IPS-15b (cell line): ENCODE measurements around the gene MOGAT1.
"Not testable (repeated sequence)": the region's sequence is repeated elsewhere in the genome, so short reads cannot be mapped to it uniquely, and the experiment has no call there.

ENCODE experiments used
- H3K27me3 ChIP-seq: one replicate; pipeline ENCODE4 v1.6.1; 2013; ENCODE audit warnings: low read length; ENCODE audit not compliant: control insufficient read depth, insufficient read depth
- H3K36me3 ChIP-seq: one replicate; pipeline ENCODE4 v1.6.1; 2013; ENCODE audit warnings: low read length; ENCODE audit not compliant: control insufficient read depth, insufficient read depth
- H3K4me1 ChIP-seq: one replicate; pipeline ENCODE4 v1.6.1; 2013; ENCODE audit warnings: mild to moderate bottlenecking, low read length; ENCODE audit not compliant: control insufficient read depth, insufficient read depth
- H3K4me3 ChIP-seq: one replicate; pipeline ENCODE4 v1.5.1; 2013; ENCODE audit warnings: low read depth, low read length
- H3K9ac ChIP-seq: one replicate; pipeline ENCODE4 v1.6.1; 2013; ENCODE audit warnings: low read depth, mild to moderate bottlenecking, low read length
- H3K9me3 ChIP-seq: one replicate; pipeline ENCODE4 v1.6.1; 2013; ENCODE audit warnings: mild to moderate bottlenecking, low read length; ENCODE audit not compliant: control insufficient read depth, insufficient read depth

The MOGAT1 gene

GRCh38 chr2:222714361-222715241, 43.1 kb downstream of the MOGAT1 start:
- Histone ChIP-seq H3K4me1 (no peaks in the 10 kb centered on the region), H3K4me3 (no peak overlapping the region), H3K9me3 (no peaks in the 10 kb centered on the region), H3K9ac (no peak overlapping the region), H3K36me3 (no peaks in the 10 kb centered on the region), H3K27me3 (no peaks in the 10 kb centered on the region)

GRCh38 chr2:222715742-222716141, 44.3 kb downstream of the MOGAT1 start:
- Histone ChIP-seq H3K27me3 (no peaks in the 10 kb centered on the region), H3K9ac (no peak overlapping the region), H3K4me1 (no peaks in the 10 kb centered on the region), H3K9me3 (peaks cover 3% of the 10 kb centered on the region), H3K4me3 (no peak overlapping the region), H3K36me3 (no peaks in the 10 kb centered on the region)

- H3K4me3 ChIP-seq: not testable (repeated sequence)
Observed at GRCh38 chr2:222719787-222720186, 48.3 kb downstream of the MOGAT1 start.

GRCh38 chr2:222721597-222721996, 50.1 kb downstream of the MOGAT1 start:
- H3K4me1 ChIP-seq, H3K9me3 ChIP-seq, H3K4me3 ChIP-seq, H3K9ac ChIP-seq, H3K36me3 ChIP-seq, H3K27me3 ChIP-seq: not testable (repeated sequence)

More at GRCh38 chr2:222719787-222720186, 48.3 kb downstream of the MOGAT1 start:
- not testable (repeated sequence) for H3K27me3 ChIP-seq, H3K9ac ChIP-seq, H3K4me1 ChIP-seq, H3K9me3 ChIP-seq, H3K36me3 ChIP-seq

- no peak overlapping the region for H3K4me3 ChIP-seq
- no peak overlapping the region for H3K9ac ChIP-seq
- no peaks in the 10 kb centered on the region for H3K27me3 ChIP-seq
- H3K36me3 ChIP-seq: no peaks in the 10 kb centered on the region
- peaks cover 3% of the 10 kb centered on the region for H3K9me3 ChIP-seq
- no peaks in the 10 kb centered on the region for H3K4me1 ChIP-seq
Observed at GRCh38 chr2:222722327-222722946, 51.0 kb downstream of the MOGAT1 start.

GRCh38 chr2:222724208-222724607, 52.8 kb downstream of the MOGAT1 start:
- Histone ChIP-seq H3K4me1 (no peaks in the 10 kb centered on the region), H3K4me3 (no peak overlapping the region), H3K36me3 (no peaks in the 10 kb centered on the region), H3K9ac (no peak overlapping the region), H3K9me3 (peaks cover 3% of the 10 kb centered on the region), H3K27me3 (no peaks in the 10 kb centered on the region)

- no peak overlapping the region for H3K9ac ChIP-seq
- no peaks in the 10 kb centered on the region for H3K36me3 ChIP-seq
- H3K9me3 ChIP-seq: no peaks in the 10 kb centered on the region
- no peak overlapping the region for H3K4me3 ChIP-seq
- no peaks in the 10 kb centered on the region for H3K4me1 ChIP-seq
- no peaks in the 10 kb centered on the region for H3K27me3 ChIP-seq
Observed at GRCh38 chr2:222728621-222729020, 57.2 kb downstream of the MOGAT1 start.

- H3K27me3 ChIP-seq: no peaks in the 10 kb centered on the region
- H3K4me1 ChIP-seq: no peaks in the 10 kb centered on the region
- no peak overlapping the region for H3K4me3 ChIP-seq
- no peaks in the 10 kb centered on the region for H3K36me3 ChIP-seq
- no peak overlapping the region for H3K9ac ChIP-seq
- no peaks in the 10 kb centered on the region for H3K9me3 ChIP-seq
Observed at GRCh38 chr2:222730366-222730999, 59.0 kb downstream of the MOGAT1 start.

GRCh38 chr2:222731201-222731621, 59.8 kb downstream of the MOGAT1 start:
- Histone ChIP-seq H3K4me3 (no peak overlapping the region), H3K9ac (no peak overlapping the region)

GRCh38 chr2:222732489-222733178, 61.2 kb downstream of the MOGAT1 start:
- H3K36me3 ChIP-seq: no peaks in the 10 kb centered on the region
- H3K27me3 ChIP-seq: no peaks in the 10 kb centered on the region
- H3K9me3 ChIP-seq: no peaks in the 10 kb centered on the region
- H3K4me1 ChIP-seq: no peaks in the 10 kb centered on the region
- H3K4me3 ChIP-seq: no peak overlapping the region
- H3K9ac ChIP-seq: no peak overlapping the region

More at GRCh38 chr2:222731201-222731621, 59.8 kb downstream of the MOGAT1 start:
- no peaks in the 10 kb centered on the region for H3K36me3 ChIP-seq
- no peaks in the 10 kb centered on the region for H3K4me1 ChIP-seq
- no peaks in the 10 kb centered on the region for H3K27me3 ChIP-seq
- H3K9me3 ChIP-seq: no peaks in the 10 kb centered on the region

GRCh38 chr2:222733470-222733845, 62.0 kb downstream of the MOGAT1 start:
- peaks cover 4% of the 10 kb centered on the region for H3K4me1 ChIP-seq
- H3K9me3 ChIP-seq: no peaks in the 10 kb centered on the region
- H3K36me3 ChIP-seq: no peaks in the 10 kb centered on the region
- no peak overlapping the region for H3K4me3 ChIP-seq
- no peak overlapping the region for H3K9ac ChIP-seq
- no peaks in the 10 kb centered on the region for H3K27me3 ChIP-seq
